GM10266 (cell line): ENCODE measurements around the gene USP3.

Experiments used
- DNase-seq: peaks from one replicate; pipeline ENCODE4 v3.0.0; 2012; ENCODE audit errors: extremely low spot score
- CTCF ChIP-seq: IDR thresholded peaks from 2 replicates; pipeline ENCODE4 v1.5.1; 2012; ENCODE audit warnings: mild to moderate bottlenecking, low read depth; ENCODE audit not compliant: control insufficient read depth, insufficient read depth; ENCODE audit errors: missing control alignments

The USP3 gene

GRCh38 chr15:63492541-63493077, 11.8 kb upstream of the USP3 start:
- DNase-seq = no peak
- TF ChIP-seq CTCF = no peak

- peak; percentile 0 for TF ChIP-seq CTCF
- no peak for DNase-seq
Observed at GRCh38 chr15:63493436-63493835, 11.0 kb upstream of the USP3 start.

- no peak for TF ChIP-seq CTCF
- DNase-seq = no peak
Observed at GRCh38 chr15:63494408-63494807, 10.0 kb upstream of the USP3 start.

GRCh38 chr15:63495343-63495742, 9.1 kb upstream of the USP3 start:
- no peak for DNase-seq
- no peak for TF ChIP-seq CTCF

GRCh38 chr15:63495780-63496488, 8.5 kb upstream of the USP3 start:
- no peak for TF ChIP-seq CTCF

GRCh38 chr15:63497642-63498467, 6.5 kb upstream of the USP3 start:
- TF ChIP-seq CTCF = no peak
- DNase-seq = no peak

More at GRCh38 chr15:63495780-63496488, 8.5 kb upstream of the USP3 start:
- no peak for DNase-seq

GRCh38 chr15:63499175-63499549, 5.2 kb upstream of the USP3 start:
- no peak for TF ChIP-seq CTCF
- no peak for DNase-seq
